ENCODE measurements around the gene CLPTM1L. TPM values are rescaled to one million over a fixed set of nuclear protein-coding genes. Genes with fewer than 3 reads are reported as not detected.

Gene CLPTM1L
- total RNA-seq, 4 donors from 2014 or later = 92.3 to 132 (median 108) TPM

DNA sequence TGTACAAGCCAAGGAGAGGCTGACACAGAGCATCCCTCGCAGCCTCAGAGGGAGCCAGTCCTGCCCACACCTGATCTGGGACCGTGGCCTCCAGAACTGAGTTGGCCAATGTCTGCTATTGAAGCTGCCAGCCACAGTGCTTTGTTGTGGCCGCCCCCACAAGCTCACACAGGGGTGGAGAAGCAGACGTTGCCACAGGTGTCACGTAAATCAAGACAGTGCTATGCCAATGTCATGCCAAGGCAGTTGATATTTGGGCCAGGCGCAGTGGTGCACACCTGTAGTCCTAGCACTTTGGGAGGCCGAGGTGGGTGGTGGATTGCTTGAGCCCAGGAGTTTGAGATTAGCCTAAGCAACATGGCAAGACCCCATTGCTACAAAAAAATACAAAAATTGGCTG, 32.7 kb downstream of the CLPTM1L start:
- TF ChIP-seq, protein P1, sequence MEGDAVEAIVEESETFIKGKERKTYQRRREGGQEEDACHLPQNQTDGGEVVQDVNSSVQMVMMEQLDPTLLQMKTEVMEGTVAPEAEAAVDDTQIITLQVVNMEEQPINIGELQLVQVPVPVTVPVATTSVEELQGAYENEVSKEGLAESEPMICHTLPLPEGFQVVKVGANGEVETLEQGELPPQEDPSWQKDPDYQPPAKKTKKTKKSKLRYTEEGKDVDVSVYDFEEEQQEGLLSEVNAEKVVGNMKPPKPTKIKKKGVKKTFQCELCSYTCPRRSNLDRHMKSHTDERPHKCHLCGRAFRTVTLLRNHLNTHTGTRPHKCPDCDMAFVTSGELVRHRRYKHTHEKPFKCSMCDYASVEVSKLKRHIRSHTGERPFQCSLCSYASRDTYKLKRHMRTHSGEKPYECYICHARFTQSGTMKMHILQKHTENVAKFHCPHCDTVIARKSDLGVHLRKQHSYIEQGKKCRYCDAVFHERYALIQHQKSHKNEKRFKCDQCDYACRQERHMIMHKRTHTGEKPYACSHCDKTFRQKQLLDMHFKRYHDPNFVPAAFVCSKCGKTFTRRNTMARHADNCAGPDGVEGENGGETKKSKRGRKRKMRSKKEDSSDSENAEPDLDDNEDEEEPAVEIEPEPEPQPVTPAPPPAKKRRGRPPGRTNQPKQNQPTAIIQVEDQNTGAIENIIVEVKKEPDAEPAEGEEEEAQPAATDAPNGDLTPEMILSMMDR (IDR thresholded peaks at IDR 0.05; ENCODE audit: low read depth) = no peak

DNA sequence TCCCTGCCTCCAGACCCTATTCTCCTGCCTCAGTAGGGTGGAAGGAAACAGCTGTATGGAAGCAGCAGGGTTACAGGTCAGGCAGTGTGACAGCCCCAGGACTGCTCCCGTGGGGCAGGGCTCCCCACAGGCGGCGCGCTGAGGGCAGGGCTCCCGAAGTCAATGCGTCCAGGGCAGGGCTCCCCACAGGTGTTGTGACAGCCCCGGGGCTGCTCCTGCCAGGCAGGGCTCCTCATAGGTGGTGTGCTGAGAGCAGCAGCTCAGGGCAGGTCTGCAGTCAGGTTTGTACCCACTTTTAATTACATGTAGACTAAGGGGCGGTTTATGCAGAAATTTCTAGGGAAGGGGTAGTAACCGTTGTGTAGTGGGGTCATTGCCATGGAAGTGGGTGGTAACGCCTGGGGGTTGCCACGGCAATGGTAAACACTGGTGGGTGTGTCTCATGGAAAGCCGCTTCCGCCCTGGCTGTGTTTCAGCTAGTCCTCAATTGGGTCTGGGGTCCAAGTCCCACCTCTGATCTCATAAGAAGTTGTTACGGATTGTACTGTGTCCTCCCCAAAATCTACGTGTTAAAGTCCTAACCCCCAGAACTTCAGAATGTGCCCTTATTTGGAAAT, 33.4 kb downstream of the CLPTM1L start:
- TF ChIP-seq, protein P1 (IDR thresholded peaks at IDR 0.05; ENCODE audit: low read depth) = no peak

DNA sequence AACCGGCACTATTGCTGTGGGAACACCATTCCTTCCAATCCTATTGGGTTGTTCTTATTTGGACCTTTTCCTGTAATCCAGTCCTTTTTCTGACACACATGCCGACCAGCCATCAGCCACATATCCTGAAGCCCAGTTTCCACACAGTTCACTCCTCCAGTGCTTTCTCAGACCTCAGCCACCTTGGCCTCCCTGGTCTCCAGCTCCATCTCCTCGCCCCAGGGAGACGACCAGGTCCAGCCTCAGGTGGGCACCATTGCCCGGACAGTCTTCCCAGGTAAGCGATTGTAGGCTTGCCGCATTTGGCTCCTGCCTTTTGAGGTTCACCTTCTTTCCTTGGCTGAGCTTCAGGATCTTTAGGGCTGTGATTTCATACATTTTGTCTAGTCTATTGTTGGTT, 34.8 kb downstream of the CLPTM1L start:
- TF ChIP-seq, protein P1 (IDR thresholded peaks at IDR 0.05; ENCODE audit: low read depth) = no peak

DNA sequence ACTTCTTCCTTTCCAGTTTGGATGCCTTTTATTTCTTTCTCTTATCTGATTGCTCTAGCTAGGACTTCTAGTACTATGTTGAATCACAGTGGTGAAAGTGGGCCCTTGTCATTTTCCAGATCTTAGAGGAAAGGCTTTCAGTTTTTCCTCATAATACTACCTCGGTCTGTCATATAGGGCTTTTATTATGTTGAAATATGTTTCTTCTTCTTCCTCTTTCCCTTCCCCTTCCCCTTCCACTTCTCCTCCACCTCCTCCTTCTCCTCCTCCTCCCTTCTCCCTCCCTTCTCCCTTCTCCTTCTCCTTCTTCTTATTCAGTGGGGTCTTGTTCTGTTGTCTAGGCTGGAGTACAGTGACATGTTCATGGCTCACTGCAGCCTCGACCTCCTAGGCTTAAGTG, 40.9 kb downstream of the CLPTM1L start:
- TF ChIP-seq, protein P1 (IDR thresholded peaks at IDR 0.05; ENCODE audit: low read depth) = no peak

DNA sequence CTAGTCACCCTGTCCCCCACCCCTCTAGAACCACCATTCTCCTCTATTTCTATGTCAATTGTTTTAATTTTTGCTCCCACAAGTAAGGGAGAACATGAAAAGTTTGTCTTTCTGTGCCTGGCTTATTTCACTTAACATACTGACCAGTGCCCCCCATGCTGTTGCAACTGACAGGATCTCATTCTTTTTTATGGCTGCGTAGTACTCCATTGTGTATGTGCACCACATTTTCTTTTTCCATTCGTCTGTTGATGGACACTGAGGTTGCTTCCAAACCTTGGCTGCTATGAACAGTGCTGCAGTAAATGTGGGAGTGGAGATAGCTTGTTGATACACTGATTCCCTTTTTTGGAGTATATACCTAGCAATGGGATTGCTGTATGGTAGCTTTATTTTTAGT, 42.6 kb downstream of the CLPTM1L start:
- TF ChIP-seq, protein P1 (IDR thresholded peaks at IDR 0.05; ENCODE audit: low read depth) = no peak

DNA sequence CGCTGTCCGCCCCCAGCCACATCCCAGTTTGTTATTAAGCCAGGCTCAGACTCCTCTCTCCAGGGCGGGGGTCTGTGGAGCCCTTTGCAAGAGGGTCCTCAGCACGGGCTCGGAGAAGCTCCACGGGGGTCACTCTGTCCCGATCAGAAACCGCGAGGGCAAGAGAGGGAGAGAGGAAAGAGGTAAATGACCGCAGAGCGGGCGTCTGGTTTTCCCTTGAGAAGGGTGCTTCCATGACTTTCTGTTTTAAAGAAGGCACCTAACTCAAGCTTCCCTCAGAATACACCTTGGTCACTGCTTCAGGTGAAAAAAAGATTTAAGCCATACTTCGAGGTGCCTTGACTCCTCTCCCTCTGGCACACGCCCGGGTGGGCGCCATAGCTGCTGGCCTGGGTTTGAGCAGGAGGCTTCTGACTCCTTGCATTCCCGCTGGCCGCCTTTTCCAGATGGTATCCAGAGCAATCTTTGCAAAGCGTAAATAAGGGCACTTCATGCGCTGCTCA, 44.3 kb downstream of the CLPTM1L start:
- TF ChIP-seq, protein P1 (IDR thresholded peaks at IDR 0.05; ENCODE audit: low read depth) = no peak

DNA sequence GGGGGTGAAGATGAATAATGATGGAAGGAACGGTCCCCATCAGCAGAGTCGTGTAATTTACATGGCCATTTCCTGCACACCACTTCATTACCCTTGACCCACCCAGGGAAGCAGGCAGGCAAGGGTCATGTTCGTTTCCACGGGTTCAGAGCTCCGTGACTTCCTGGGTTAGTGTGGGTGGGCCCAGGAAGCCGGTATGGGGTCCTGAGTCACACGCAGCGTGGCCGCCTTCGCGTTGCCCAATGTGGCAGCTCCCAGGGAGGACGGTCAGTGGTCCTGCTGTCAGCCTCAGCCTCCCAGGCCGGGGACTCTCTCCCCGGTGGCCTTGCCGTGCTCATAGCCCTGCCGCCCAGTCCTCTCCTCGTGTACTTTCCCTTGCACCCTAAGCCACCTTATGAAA, 44.9 kb downstream of the CLPTM1L start:
- TF ChIP-seq, protein P1 (IDR thresholded peaks at IDR 0.05; ENCODE audit: low read depth) = no peak
